ENCODE data around the gene CDH16. TPM values are rescaled to one million over a fixed set of nuclear protein-coding genes. Genes with fewer than 3 reads are reported as not detected.
A peak's percentile ranks its signal among the peaks of the same experiment; 100 is the strongest.

Gene CDH16
- total and polyA plus RNA-seq, 2 donors, result not detected

DNA sequence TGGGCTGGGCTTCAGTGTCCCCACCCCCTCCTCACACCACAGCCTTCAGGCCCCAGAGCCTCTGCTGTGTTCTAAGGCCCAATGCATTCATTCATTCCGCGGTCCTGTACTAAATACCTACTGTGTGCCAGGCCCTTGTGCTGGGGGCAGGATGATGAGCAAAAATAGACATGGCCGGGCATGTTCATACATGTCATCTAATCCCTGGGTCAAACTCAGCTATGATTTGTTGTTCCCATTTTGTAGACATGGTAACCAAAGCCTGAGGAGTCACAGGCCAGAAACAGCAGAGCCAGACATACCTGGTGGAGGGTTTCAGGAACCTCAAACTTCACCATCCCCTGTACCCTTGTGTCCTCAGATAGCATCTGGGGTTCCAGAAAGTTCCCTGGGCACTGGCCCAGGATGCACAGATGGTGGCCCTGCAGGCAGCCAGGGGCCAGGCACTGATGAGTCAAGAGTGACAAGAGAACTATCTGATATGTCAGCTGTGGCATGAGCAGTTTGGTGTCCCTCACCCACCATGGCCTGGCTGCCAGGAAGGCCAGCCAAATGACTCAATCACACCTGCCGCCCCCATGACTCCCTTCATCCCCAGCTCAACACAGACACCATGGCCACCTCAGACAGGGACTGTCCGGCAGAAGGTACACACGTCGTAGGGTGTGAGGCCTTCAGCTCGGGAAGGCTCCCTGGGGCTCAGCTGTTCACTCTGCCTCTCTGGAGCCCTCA lies 9.4 kb upstream of the CDH16 start:
- no peak for DNase-seq (ENCODE audit: extremely low spot score)
- no peaks in the 10 kb centered on the region for H3K36me3 ChIP-seq (ENCODE audit: insufficient read depth)
- H3K4me1 ChIP-seq (ENCODE audit: insufficient read depth), result no peaks in the 10 kb centered on the region
- 87% methylated on average over 8 of the region's 8 CpGs for WGBS
- H3K27ac ChIP-seq (ENCODE audit: low read depth), result no peak overlapping the region
- no peak overlapping the region for H3K4me3 ChIP-seq (ENCODE audit: low read depth, low read length)

DNA sequence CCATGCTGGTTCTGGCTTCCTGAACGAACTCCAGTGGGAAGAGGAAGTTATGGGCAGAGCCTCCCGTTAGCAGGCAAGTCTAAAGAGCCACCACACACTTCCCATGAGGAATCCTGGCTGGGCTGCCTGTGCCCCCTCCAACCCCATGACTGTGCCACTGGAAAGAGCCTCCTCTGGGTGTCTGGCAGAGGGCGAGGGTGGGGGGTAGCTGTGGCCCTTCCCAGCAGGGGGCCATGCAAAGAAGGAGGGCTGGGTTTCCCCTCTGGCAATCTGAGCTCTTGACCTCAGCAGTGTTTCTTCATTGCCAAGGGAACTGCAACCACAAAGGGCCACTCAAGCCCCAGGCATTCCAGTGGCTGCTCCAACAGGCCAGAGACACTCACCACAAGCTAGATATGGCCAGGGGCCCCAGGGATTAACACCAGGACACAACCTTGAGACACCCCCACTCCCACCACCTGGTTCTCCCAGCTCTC lies 8.3 kb upstream of the CDH16 start:
- Histone ChIP-seq H3K4me3 (ENCODE audit: low read depth, low read length) (no peak overlapping the region), H3K36me3 (ENCODE audit: insufficient read depth) (no peaks in the 10 kb centered on the region), H3K27ac (ENCODE audit: low read depth) (no peak overlapping the region), H3K4me1 (ENCODE audit: insufficient read depth) (no peaks in the 10 kb centered on the region)
- 65% methylated on average over 3 of the region's 3 CpGs for WGBS
- DNase-seq (ENCODE audit: extremely low spot score), result no peak

DNA sequence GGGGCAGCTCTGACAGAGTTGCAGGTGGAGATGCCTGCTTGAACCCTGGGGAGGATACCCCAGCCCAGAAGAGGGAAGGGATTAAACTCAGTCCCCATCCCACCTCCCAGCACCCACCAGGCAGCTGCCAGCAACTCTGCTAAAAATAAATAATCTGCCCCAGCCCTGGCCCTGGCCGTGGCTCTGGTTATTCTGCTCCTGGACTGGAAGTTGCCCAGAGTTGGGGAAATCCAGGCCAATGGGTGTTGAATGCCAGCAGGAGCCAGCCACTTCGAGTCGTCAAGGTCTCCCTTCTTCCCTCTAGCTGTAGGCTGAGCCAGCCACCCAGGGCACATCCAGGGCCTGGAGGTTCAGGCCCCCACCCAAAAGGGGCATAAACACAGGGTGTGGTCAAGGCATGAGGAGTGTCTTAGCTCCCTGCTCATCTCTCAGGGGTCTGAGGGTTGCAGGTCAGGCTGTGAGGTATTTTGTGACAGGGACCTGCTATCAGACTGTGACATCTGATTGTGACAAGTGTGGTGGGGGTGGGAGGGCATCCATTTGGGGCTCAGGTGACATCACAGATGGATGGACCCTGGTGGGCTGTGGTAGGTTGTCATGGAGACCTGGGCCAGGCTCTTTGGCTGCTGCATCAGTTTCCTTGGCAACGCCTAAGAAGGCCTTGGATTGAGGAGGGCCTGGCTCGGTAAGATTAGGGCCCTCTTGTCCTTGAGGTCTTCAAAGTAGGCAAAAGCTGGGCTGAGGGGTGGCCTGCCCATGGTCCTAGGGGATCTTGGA lies 7.7 kb upstream of the CDH16 start:
- no peak overlapping the region for H3K4me3 ChIP-seq (ENCODE audit: low read depth, low read length)
- H3K27ac ChIP-seq (ENCODE audit: low read depth), result no peak overlapping the region
- H3K36me3 ChIP-seq (ENCODE audit: insufficient read depth), result no peaks in the 10 kb centered on the region
- no peaks in the 10 kb centered on the region for H3K4me1 ChIP-seq (ENCODE audit: insufficient read depth)
- no peak for DNase-seq (ENCODE audit: extremely low spot score)
- WGBS, result 58% methylated on average over 5 of the region's 5 CpGs

DNA sequence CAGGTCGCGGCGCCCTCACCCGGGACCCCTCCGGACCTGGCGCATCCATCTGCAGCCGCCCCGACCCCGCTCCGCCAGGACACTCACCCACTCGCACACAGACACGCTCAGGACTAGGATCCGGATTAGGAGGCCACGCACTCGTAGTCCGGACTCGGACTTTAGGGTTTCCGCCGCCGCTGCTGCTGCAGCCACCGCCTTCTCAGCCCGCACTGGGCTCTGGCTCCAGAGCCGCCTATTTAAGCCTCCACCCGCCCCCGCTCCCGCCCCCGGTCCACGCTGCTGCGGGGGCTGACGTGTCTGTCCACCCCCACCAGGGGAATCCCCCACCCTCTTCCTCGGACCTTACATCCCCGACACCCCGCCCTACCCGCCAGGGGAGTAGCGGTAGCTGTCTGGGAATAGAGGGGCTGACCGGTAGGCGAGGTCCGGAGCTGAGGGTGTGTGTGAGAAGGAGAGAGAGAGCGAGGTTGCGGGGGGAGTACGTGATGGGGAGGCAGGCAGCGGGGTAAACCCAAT lies 6.7 kb upstream of the CDH16 start, which contains the start of gene RRAD:
RRAD (minus strand) TSS at position 214 of the 519 bp plus-strand sequence. CDS start 356 bp downstream, outside the sequence.
- Histone ChIP-seq H3K36me3 (ENCODE audit: insufficient read depth) (no peaks in the 10 kb centered on the region), H3K27ac (ENCODE audit: low read depth) (peak within 1 kb of the TSS; percentile 48), H3K4me3 (ENCODE audit: low read depth, low read length) (peak within 1 kb of the TSS; percentile 61), H3K4me1 (ENCODE audit: insufficient read depth) (no peaks in the 10 kb centered on the region)
- WGBS, result 2% methylated on average over 42 of the region's 42 CpGs
- DNase-seq (ENCODE audit: extremely low spot score), result no peak

DNA sequence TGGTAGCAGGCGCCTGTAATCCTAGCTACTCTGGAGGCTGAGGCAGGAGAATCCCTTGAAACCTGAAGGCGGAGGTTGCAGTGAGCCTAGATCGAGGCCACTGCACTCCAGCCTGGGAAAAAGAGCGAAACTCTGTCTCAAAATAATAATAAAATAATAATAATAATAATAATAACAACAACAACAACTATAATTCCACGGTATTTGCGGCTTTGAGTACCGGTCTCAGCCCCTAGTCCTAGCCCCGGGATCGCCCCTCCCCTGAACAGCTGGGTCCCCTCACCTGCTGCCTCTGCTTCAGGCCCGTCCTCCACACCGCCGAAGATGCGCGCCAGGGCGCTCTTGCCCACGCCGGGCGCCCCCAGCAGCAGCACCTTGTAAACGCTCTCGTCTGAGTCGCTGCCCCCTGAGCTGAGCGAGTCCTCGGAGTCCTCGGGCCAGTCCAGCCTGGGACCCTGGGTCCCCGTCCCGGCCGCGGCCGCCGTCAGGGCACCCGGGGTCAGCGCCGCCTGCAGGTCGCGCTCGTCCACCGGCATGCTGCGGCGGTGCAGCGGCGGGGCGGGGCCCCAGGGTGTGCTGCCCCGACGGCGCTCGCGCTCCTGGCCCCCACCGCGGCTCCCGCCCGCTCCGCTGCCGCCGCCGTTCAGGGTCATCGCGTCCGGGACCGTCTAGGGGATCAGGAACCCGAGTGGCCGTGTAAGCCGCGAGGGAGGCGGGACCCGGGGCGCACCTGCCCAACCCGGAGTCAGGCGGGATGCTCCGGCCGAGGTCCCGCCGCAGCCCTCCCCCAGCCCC lies 6.0 kb upstream of the CDH16 start:
- 6% methylated on average over 72 of the region's 72 CpGs for WGBS
- Histone ChIP-seq H3K36me3 (ENCODE audit: insufficient read depth) (no peaks in the 10 kb centered on the region), H3K4me3 (ENCODE audit: low read depth, low read length) (peak overlapping the region; percentile 61), H3K4me1 (ENCODE audit: insufficient read depth) (no peaks in the 10 kb centered on the region), H3K27ac (ENCODE audit: low read depth) (peak overlapping the region; percentile 48)
- DNase-seq (ENCODE audit: extremely low spot score), result no peak

DNA sequence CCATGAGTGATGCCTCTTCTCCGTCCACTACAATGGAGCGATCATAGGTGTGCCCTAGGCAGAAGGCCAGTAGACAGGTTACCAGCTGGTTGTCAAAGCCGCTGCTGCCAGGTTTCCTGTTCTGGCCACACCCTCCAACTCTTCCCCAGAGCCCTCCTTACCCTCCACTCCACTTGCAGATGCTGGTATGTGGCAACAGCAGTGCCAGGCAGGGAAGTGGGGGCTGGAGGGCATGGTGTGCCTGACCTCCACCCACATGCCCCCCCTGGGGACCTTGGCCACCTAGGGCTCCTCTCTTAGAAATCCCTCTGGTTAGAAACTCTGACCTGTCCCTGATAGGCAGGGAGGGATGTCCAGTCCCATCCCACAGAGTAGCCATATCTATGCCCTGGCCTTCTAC lies 5.2 kb upstream of the CDH16 start:
- H3K27ac ChIP-seq (ENCODE audit: low read depth), result no peak overlapping the region
- peak overlapping the region; percentile 1 for H3K4me3 ChIP-seq (ENCODE audit: low read depth, low read length)
- no peaks in the 10 kb centered on the region for H3K36me3 ChIP-seq (ENCODE audit: insufficient read depth)
- no peak for DNase-seq (ENCODE audit: extremely low spot score)
- H3K4me1 ChIP-seq (ENCODE audit: insufficient read depth), result no peaks in the 10 kb centered on the region
- 56% methylated on average over 3 of the region's 3 CpGs for WGBS

DNA sequence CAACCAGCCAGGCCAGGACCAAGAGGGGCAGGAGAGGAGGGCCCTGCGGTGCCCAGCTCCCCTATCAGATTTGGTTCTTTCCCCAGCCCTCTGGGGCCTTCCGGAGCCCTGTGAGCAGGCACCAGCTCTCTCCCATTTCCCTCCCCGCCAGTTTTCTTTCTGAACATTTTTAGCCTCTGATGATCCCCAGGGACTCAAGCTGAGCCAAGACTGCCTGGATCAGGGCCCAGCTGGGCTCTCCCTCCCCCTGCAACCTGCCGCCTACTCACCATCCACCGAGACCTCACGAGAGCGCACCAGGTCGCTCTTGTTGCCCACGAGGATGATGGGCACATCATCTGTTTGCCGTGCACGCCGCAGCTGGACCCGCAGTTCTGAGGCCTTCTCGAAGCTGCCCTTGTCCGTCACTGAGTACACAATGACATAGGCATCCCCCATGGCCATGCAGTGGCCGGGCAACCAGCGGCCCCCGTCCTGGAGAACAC lies 4.6 kb upstream of the CDH16 start:
- H3K4me1 ChIP-seq (ENCODE audit: insufficient read depth), result no peaks in the 10 kb centered on the region
- DNase-seq (ENCODE audit: extremely low spot score), result no peak
- H3K36me3 ChIP-seq (ENCODE audit: insufficient read depth), result no peaks in the 10 kb centered on the region
- no peak overlapping the region for H3K27ac ChIP-seq (ENCODE audit: low read depth)
- 42% methylated on average over 18 of the region's 18 CpGs for WGBS
- H3K4me3 ChIP-seq (ENCODE audit: low read depth, low read length), result peak overlapping the region; percentile 1

DNA sequence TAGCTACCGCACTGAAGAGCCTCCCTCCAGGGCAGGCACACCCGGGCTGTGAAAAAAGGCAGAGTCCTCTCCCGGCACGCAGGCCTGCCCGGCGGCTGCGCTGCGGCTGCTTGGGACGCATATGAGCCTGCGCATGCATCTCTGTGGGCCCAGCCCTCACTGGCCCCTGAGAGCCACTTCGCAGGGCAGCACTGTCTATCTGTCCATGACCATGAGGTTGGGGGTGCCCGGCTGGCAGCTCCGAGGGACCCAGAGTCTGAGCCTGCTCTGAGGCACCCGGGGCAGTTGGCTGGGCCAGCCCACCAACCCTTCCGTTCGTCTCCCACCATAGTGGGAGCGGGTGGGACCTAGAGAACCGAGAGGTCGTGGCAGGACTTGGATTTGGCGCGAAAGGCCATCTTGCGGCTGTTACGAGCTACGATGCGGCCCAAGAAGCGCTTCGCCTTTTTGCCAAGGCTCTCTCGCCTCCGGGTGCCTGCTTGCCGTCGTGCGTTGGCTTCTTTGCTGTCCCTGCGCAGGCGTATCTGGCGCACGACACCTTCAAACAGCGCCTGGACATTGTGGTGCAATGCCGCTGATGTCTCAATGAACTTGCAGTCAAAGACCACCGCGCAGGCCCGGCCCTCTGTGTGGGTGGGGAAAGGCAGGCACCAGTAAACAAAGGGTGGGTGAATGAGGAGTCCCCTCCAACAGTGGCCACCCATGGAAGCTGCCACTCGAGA lies 3.2 kb upstream of the CDH16 start:
- Histone ChIP-seq H3K27ac (ENCODE audit: low read depth) (no peak overlapping the region), H3K4me1 (ENCODE audit: insufficient read depth) (no peaks in the 10 kb centered on the region), H3K36me3 (ENCODE audit: insufficient read depth) (no peaks in the 10 kb centered on the region), H3K4me3 (ENCODE audit: low read depth, low read length) (no peak overlapping the region)
- WGBS, result 78% methylated on average over 42 of the region's 42 CpGs
- no peak for DNase-seq (ENCODE audit: extremely low spot score)

DNA sequence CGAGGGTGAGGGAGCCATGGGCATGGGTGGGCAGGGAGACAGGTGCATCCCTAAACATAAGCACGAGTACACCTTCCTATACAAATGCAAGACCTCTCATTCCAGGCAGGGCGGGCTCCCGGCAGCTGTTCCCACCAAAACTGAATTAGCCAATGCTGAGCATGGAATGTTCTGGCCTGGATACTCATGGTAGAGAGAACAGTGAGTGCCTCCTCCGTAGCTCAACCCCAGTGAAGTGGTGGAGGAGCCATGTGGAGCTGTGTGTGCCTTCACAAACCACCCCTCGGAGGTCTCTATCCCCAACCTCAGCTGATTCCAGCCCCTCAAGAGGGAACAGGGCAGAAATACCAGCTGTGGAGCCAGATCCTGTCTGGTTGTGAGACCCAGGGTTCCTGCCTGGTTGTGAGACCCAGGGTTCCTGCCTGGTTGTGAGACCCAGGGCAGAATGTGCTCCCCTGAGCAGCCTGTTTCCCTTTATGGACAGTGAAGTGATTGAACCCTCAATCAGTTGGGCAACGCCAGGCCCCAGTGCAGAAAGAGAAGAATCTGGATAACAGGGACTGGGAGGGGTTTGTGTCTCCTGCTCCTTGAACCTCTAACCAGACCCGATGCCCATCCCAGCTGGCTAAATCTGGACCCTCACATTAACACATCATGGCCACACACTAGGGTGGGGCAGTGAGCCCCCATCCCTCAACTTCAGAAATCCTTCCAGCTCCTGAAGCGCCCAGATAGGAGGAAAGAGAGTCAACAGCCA lies 2.4 kb upstream of the CDH16 start:
- no peak overlapping the region for H3K27ac ChIP-seq (ENCODE audit: low read depth)
- H3K4me1 ChIP-seq (ENCODE audit: insufficient read depth), result no peaks in the 10 kb centered on the region
- H3K36me3 ChIP-seq (ENCODE audit: insufficient read depth), result no peaks in the 10 kb centered on the region
- no peak for DNase-seq (ENCODE audit: extremely low spot score)
- H3K4me3 ChIP-seq (ENCODE audit: low read depth, low read length), result no peak overlapping the region
- 75% methylated on average over 9 of the region's 9 CpGs for WGBS

DNA sequence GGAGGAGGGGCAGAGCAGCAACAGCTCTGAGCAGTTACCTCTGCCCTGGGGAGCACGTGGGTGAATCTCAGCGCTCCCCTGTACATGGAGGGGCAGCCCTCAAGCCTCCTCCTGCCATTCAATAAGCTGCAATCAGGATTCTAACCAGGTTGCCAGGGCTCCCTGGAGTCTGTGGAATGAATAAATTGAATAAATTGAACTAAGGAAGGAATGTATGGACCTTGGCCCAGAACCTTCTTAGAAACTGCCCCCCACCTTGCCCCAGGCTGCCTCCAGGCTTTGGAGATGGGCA lies 1.6 kb upstream of the CDH16 start:
- no peak overlapping the region for H3K4me3 ChIP-seq (ENCODE audit: low read depth, low read length)
- no peak overlapping the region for H3K27ac ChIP-seq (ENCODE audit: low read depth)
- H3K4me1 ChIP-seq (ENCODE audit: insufficient read depth), result no peaks in the 10 kb centered on the region
- WGBS, result 67% methylated on average over 2 of the region's 2 CpGs
- DNase-seq (ENCODE audit: extremely low spot score), result no peak
- H3K36me3 ChIP-seq (ENCODE audit: insufficient read depth), result no peaks in the 10 kb centered on the region

DNA sequence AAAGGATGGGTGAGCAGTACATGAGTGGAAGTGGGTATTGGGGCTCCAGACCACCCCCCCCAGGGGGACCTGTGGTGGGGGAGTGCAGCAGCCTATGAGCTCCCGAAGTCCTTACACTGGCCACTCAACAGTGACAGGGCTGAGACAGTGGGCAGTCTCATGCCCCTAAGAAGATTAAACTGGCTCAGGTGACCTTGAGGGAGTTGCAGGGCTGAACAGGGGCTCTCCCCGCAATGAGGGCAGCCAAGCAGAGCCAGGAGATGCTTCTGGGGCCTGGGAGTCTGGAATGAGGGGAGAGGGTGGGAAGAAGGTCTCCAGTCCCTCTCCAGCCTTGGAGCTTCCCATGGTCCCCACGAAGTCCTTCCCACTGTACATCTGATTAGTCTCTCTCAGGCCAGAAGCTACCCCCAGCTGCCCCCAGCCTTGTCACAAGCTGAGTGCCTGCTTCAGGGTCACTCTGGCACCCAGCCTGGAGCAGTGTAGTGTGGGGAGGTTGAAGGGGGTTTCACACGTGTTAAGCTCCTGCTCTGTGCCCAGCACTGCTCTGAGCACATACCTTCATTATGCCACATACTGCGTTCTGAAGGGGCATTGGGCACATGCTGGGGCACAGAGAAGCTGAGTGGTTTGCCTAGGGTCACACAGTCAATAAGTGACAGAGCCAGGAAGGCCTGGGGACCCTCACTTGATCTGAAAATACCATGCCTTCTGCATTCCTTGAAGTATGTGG lies 1.0 kb upstream of the CDH16 start:
- no peaks in the 10 kb centered on the region for H3K4me1 ChIP-seq (ENCODE audit: insufficient read depth)
- 74% methylated on average over 5 of the region's 5 CpGs for WGBS
- no peak for DNase-seq (ENCODE audit: extremely low spot score)
- no peaks in the 10 kb centered on the region for H3K36me3 ChIP-seq (ENCODE audit: insufficient read depth)
- H3K27ac ChIP-seq (ENCODE audit: low read depth), result no peak overlapping the region
- no peak overlapping the region for H3K4me3 ChIP-seq (ENCODE audit: low read depth, low read length)

DNA sequence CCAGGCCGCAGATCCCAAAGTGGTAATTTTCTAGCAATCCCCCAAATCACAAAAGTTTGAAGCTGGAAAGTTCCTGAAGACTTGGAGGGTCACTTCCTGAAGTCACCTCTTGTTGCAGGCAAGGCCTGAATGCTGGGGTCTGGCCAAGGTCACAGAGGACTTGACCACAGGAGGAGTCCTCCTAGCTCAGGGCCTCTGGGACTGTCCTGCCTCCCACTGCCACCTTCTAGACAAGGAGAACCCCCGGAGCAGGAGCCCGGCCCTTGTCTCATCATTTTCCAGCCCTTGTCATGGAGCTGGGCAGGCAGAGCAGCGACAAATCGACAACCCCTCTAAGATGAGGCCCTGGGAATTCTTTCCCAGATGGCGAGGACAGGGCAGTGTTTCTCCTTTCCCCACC lies 330 bp downstream of the CDH16 start:
- DNase-seq (ENCODE audit: extremely low spot score), result no peak
- Histone ChIP-seq H3K36me3 (ENCODE audit: insufficient read depth) (no peaks in the 10 kb centered on the region), H3K4me3 (ENCODE audit: low read depth, low read length) (no peak overlapping the region), H3K27ac (ENCODE audit: low read depth) (no peak overlapping the region), H3K4me1 (ENCODE audit: insufficient read depth) (no peaks in the 10 kb centered on the region)
- 92% methylated on average over 6 of the region's 6 CpGs for WGBS

Measured in urinary bladder (tissue), 4 donors.